ENCODE results near the gene ANAPC1.
"Not testable (repeated sequence)": the region's sequence is repeated elsewhere in the genome, so short reads cannot be mapped to it uniquely, and the experiment has no call there.

The ANAPC1 gene

GRCh38 chr2:111766295-111766694 lies 117.7 kb downstream of the ANAPC1 start:
- H3K9ac ChIP-seq (ENCODE audit: low read length); H3K4me3 ChIP-seq (ENCODE audit: low read length); H3K27me3 ChIP-seq (replicated peaks; ENCODE audit: insufficient read depth, low read length); H3K79me2 ChIP-seq (ENCODE audit: low read length); H3K4me1 ChIP-seq (ENCODE audit: low read length); DNase-seq; H4K20me1 ChIP-seq (ENCODE audit: insufficient read depth, low read length); H2AFZ ChIP-seq (ENCODE audit: low read length); H3K9me2 ChIP-seq (replicated peaks; ENCODE audit: insufficient read depth, low read length); H3K9me3 ChIP-seq (replicated peaks; ENCODE audit: insufficient read depth, low read length); H3K4me2 ChIP-seq (ENCODE audit: low read depth, low read length); H3K27ac ChIP-seq (ENCODE audit: low read length); H3F3A ChIP-seq (ENCODE audit: insufficient read depth, low read length); H3K36me3 ChIP-seq (replicated peaks; ENCODE audit: insufficient read depth, low read length): not testable (repeated sequence)

- H4K20me1 ChIP-seq (ENCODE audit: insufficient read depth, low read length); H3F3A ChIP-seq (ENCODE audit: insufficient read depth, low read length); H3K4me3 ChIP-seq (ENCODE audit: low read length); H3K9me3 ChIP-seq (replicated peaks; ENCODE audit: insufficient read depth, low read length); H3K9ac ChIP-seq (ENCODE audit: low read length); H3K27ac ChIP-seq (ENCODE audit: low read length); H3K79me2 ChIP-seq (ENCODE audit: low read length); H3K9me2 ChIP-seq (replicated peaks; ENCODE audit: insufficient read depth, low read length); H3K4me2 ChIP-seq (ENCODE audit: low read depth, low read length); DNase-seq; H3K4me1 ChIP-seq (ENCODE audit: low read length); H3K36me3 ChIP-seq (replicated peaks; ENCODE audit: insufficient read depth, low read length); H3K27me3 ChIP-seq (replicated peaks; ENCODE audit: insufficient read depth, low read length); H2AFZ ChIP-seq (ENCODE audit: low read length): not testable (repeated sequence)
Measured at GRCh38 chr2:111764151-111764550, 119.8 kb downstream of the ANAPC1 start.

DNA sequence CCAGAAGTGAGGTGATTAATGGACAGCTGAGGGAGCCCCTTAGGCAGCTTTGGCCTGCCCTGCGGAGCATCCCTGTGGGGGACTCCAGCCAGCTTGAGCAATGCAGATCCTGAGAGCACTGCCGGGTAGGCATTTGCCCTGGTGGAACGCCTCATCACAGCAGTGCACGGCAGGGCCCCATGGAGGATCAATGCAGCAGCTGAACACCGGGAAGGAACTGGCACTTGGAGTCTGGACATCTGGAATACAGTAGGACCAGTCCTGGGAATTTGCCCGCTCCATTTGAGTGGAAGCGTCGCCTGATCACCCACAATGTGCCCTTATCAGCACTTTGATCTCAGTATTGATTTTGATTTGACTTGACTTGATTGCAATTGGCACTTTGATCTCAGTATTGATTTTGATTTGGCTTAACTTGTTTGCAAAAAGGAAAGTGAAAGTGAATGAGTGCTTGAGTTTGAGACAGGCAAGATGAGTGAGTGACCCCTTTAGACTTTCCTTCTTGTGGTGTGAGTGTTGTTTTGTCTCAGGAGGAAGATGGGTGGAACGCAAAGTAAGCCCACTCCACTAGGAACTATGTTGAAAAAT lies 123.2 kb downstream of the ANAPC1 start:
- DNase-seq; H3K79me2 ChIP-seq (ENCODE audit: low read length); H3K9me2 ChIP-seq (replicated peaks; ENCODE audit: insufficient read depth, low read length); H3K4me2 ChIP-seq (ENCODE audit: low read depth, low read length); H3K9me3 ChIP-seq (replicated peaks; ENCODE audit: insufficient read depth, low read length); H3K9ac ChIP-seq (ENCODE audit: low read length); H2AFZ ChIP-seq (ENCODE audit: low read length); H3K27ac ChIP-seq (ENCODE audit: low read length); H4K20me1 ChIP-seq (ENCODE audit: insufficient read depth, low read length); H3K4me1 ChIP-seq (ENCODE audit: low read length); H3F3A ChIP-seq (ENCODE audit: insufficient read depth, low read length); H3K4me3 ChIP-seq (ENCODE audit: low read length); H3K36me3 ChIP-seq (replicated peaks; ENCODE audit: insufficient read depth, low read length); H3K27me3 ChIP-seq (replicated peaks; ENCODE audit: insufficient read depth, low read length): not testable (repeated sequence)

DNA sequence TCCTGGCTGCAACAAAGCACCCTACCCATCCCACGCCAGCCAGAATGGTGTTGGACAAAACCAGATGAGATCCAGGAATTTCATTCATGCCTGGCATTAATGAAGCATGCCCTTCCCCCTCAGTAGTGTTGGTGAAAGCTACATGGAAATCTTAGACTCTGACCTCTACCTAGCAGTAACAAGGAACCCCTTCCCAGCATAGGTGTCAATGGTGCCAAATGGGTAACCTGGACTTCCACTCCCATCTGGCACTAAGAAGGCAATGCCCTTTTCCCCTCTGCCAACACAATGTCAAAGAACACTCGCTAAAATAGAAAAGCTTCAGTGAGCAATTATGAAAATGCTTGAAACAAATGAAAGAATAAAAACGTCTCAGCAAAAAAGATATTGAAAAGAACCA lies 131.5 kb downstream of the ANAPC1 start:
- H3K4me3 ChIP-seq (ENCODE audit: low read length); H3K27ac ChIP-seq (ENCODE audit: low read length); H3K9ac ChIP-seq (ENCODE audit: low read length); H3K27me3 ChIP-seq (replicated peaks; ENCODE audit: insufficient read depth, low read length); H3F3A ChIP-seq (ENCODE audit: insufficient read depth, low read length); H2AFZ ChIP-seq (ENCODE audit: low read length); H4K20me1 ChIP-seq (ENCODE audit: insufficient read depth, low read length); H3K9me3 ChIP-seq (replicated peaks; ENCODE audit: insufficient read depth, low read length); H3K36me3 ChIP-seq (replicated peaks; ENCODE audit: insufficient read depth, low read length); H3K79me2 ChIP-seq (ENCODE audit: low read length); H3K9me2 ChIP-seq (replicated peaks; ENCODE audit: insufficient read depth, low read length); H3K4me1 ChIP-seq (ENCODE audit: low read length); DNase-seq; H3K4me2 ChIP-seq (ENCODE audit: low read depth, low read length): not testable (repeated sequence)

DNA sequence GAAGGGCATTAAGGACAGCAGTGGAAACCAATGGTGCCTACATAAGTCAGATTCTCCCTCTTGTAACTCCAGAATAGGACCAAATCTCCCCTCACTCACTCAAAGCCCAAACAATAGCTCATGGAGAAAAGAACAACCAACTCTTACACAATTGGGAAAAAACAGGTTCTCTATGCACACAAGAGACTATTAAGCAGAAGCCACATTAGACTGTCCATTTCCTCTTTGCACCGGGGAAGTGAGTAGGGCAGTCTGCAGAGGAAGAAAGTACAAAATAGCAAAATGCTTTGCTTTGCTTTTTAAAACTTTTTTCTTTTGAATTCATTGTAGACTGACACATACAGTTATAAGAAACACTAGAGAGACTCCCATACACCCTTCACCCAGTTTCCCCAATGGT lies 133.4 kb downstream of the ANAPC1 start:
- not testable (repeated sequence) for H4K20me1 ChIP-seq (ENCODE audit: insufficient read depth, low read length); H3K4me2 ChIP-seq (ENCODE audit: low read depth, low read length); H3K36me3 ChIP-seq (replicated peaks; ENCODE audit: insufficient read depth, low read length); H3K9me3 ChIP-seq (replicated peaks; ENCODE audit: insufficient read depth, low read length); H2AFZ ChIP-seq (ENCODE audit: low read length); H3K4me1 ChIP-seq (ENCODE audit: low read length); H3F3A ChIP-seq (ENCODE audit: insufficient read depth, low read length); H3K79me2 ChIP-seq (ENCODE audit: low read length); H3K27ac ChIP-seq (ENCODE audit: low read length); H3K9ac ChIP-seq (ENCODE audit: low read length); H3K9me2 ChIP-seq (replicated peaks; ENCODE audit: insufficient read depth, low read length); H3K4me3 ChIP-seq (ENCODE audit: low read length); H3K27me3 ChIP-seq (replicated peaks; ENCODE audit: insufficient read depth, low read length); DNase-seq

DNA sequence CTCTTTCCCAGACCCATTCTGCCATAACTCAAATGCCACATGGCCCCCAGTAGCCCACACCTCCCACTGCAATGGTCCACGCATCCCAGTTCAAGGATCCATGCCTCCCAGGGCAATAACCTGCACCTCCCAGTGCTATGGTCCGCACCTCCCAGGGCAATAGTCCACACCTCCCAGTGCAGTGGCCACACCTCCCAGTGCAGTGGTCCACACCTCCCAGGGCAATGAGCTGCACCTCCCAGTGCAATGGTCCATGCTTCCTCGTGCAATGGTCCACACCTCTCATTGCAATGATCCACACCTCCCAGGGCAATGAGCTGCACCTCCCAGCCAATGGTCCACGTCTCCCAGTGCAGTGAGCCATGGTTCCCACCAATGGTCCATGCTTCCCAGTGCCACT lies 135.6 kb downstream of the ANAPC1 start:
- H3K36me3 ChIP-seq (replicated peaks; ENCODE audit: insufficient read depth, low read length); H3K4me2 ChIP-seq (ENCODE audit: low read depth, low read length); H3F3A ChIP-seq (ENCODE audit: insufficient read depth, low read length); H4K20me1 ChIP-seq (ENCODE audit: insufficient read depth, low read length); H3K9me3 ChIP-seq (replicated peaks; ENCODE audit: insufficient read depth, low read length); H2AFZ ChIP-seq (ENCODE audit: low read length); H3K27me3 ChIP-seq (replicated peaks; ENCODE audit: insufficient read depth, low read length); H3K9ac ChIP-seq (ENCODE audit: low read length); H3K9me2 ChIP-seq (replicated peaks; ENCODE audit: insufficient read depth, low read length); H3K27ac ChIP-seq (ENCODE audit: low read length); H3K79me2 ChIP-seq (ENCODE audit: low read length); DNase-seq; H3K4me1 ChIP-seq (ENCODE audit: low read length); H3K4me3 ChIP-seq (ENCODE audit: low read length): not testable (repeated sequence)

All from MM.1S (cell line).